GM12874 (cell line): Measurements from ENCODE around the gene ATP6V1E1.

Source experiments
- TF ChIP-seq, protein P1 (sequence below): IDR thresholded peaks from 2 replicates; pipeline ENCODE4 v1.5.1; 2011; ENCODE audit warnings: low read depth, mild to moderate bottlenecking, control low read depth, low read length, moderate library complexity; ENCODE audit not compliant: insufficient read depth

ATP6V1E1 gene

DNA sequence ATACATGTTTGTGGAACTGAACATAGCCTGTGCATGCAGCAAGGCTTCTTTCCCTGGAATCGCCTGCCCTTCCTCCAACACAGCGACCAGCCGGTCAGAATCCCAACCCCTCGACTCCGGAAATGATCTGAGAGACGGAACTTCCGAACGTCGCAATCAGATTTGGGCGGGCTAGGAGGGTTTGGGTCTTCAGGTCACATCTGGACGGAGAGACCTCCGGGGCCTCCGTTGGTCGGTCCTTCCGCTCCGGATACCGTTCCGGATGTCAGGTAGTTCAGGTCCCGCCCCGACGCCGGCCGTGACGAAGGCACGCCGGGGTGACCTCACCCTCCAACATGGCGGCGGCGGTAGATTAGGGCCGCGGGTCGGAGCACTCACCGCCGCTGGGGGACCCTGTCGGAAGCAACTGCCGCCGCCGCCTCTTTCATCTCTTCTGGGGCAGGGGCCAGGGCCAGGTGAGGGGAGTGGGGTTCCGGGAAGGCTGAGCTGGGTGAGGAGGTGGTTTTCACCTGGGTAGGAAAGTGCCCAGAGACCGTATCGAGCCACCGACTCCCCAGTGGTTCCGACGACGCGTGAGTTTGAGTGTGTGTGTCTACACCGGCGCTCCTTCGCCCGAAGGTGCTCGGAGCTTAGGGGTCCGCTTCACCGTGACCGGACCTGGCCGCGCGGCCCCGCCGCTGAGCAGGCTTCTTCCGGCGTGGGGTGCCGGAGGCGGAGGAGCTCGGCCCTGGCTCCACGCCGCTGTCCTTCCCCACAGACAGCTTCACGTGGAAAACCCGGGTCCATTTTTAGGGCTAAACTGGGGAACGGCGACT is 10.1 kb upstream of the ATP6V1E1 start, which contains the start of gene BCL2L13:
Gene BCL2L13, plus strand, starts transcription at position 326 of the 815 bp plus-strand sequence. CDS start 16,955 bp downstream, outside the sequence.
- TF ChIP-seq, protein P1, sequence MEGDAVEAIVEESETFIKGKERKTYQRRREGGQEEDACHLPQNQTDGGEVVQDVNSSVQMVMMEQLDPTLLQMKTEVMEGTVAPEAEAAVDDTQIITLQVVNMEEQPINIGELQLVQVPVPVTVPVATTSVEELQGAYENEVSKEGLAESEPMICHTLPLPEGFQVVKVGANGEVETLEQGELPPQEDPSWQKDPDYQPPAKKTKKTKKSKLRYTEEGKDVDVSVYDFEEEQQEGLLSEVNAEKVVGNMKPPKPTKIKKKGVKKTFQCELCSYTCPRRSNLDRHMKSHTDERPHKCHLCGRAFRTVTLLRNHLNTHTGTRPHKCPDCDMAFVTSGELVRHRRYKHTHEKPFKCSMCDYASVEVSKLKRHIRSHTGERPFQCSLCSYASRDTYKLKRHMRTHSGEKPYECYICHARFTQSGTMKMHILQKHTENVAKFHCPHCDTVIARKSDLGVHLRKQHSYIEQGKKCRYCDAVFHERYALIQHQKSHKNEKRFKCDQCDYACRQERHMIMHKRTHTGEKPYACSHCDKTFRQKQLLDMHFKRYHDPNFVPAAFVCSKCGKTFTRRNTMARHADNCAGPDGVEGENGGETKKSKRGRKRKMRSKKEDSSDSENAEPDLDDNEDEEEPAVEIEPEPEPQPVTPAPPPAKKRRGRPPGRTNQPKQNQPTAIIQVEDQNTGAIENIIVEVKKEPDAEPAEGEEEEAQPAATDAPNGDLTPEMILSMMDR = no peak

DNA sequence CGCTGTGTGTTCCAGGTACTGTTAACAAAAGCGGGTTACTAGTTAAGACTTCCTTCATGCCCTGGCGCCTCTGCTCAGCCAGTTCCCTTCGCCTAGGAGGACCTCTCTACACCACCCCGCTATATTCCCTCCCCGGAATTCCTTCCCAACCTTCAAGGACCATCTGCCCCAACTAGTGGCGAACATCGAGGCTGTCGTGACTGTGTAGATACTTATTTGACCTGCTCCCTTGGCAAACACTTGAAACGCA is 9.6 kb upstream of the ATP6V1E1 start:
- TF ChIP-seq, protein P1 = no peak

DNA sequence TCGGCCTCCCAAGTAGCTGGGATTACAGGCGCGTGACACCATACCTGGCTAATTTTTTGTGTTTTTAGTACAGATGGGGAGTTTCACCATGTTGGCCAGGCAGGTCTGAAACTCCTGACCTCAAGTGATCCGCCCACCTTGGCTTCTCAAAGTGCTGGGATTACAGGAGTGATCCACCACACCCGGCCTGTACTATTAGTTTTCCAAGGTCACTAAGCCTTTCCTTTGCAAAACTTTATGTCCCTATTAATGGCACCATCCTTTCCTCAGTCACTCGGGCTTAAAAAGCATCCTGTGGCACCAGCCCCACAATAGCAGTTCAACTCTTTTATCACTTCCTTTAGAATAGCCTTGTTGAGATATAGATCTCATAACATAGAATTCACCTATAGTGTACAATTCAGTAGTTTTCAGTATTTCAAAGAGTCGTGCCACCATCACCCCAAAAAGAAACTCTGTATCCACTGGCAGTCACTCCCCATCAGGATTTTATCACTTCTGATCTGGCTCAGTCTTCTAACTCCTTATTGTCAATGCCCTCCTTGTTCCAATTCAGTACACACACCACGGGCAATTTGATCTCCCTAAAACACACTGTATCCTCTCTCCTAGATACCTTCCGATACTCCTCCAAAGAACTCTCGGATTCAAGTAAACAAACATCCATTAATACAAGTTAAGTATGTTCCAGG is 9.1 kb upstream of the ATP6V1E1 start:
- TF ChIP-seq, protein P1 = no peak

DNA sequence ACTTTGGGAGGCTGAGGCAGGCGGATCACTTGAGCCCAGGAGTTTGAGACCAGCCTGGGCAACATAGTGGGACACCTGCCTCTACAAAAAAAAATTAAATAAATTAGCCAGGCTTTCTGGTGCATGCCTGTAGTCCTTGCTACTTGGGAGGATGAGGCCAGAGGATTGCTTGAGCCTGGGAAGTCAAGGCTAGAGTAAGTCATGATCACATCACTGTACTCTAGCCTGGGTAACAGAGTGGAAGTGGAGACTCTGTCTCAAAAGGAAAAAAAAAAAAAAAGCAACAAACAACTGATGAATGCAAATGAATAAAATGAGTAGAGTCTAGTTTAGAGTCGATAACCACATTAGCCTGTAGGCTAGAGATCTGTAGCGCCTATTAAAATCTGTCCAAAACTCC is 6.1 kb upstream of the ATP6V1E1 start:
- TF ChIP-seq, protein P1 = no peak

DNA sequence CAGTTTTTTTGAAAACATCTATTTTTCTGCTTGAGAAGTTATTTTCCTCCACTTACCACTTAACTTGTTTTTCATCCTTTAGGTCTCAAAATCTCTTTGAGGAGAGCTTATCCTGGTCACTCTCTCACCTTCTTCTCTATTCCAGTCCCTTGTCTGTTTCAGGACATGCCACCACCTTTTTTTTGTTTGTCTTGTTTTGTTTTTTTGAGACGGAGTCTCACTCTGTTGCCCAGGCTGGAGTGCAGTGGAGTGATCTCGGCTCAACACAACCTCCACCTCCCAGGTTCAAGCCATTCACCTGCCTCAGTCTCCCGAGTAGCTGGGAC is 5.4 kb upstream of the ATP6V1E1 start:
- TF ChIP-seq, protein P1 = no peak

DNA sequence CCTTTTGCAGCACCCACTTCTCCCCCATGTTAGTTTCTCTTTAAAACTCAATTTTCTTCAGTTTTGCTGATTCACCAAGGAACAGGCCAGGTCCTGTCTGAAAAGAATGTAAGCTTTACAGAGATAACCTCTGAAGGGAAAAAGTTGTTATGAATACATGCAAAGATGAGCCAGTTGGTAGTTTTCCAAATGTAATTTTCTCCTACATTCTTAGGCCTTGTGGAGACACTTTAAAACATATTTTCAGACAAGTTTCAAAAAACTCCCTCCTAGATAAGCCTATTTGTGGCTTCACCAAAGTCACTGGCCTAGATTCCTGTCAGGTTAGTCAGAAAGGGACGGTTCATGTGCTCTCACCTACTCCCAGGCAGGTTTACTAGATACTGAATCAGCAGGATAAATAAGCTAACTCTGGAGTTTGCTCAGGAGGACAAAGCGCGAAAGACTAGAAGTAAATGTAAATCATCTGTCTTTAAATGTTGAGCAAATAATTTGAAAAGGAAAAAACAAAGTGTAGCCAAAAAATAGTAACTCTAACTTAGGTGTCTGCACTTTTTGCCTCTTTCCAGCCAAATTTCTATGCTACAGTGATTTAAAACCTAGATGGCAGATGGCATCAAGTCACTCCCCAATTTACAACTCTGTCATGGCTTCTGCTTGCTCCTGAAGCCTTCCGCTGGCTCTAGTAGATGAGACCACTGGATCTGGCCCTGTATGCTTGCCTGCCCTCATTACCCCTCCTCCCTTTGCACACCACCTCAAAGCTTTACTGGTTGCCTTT is 4.9 kb upstream of the ATP6V1E1 start:
- TF ChIP-seq, protein P1 = no peak

DNA sequence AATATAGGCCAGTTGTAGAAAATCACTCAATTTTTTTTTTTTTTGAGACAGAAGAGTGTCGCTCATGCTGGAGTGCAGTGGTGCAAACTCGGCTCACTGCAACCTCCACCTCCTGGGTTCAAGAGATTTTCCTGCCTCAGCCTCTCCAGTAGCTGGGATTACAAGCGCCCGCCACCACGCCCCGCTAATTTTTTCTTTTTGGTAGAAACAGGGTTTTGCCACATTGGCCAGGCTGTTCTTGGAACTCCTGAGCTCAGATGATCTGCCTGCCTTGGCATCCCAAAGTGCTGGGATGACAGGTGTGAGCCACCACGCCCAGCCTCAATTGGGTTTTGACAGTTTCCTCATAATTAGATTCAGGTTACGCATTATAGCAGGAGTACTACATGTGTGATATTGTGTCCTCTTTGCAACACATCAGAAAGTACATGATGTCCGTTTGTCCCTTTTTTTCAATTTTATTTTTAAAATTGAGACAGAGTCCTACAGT is 2.6 kb upstream of the ATP6V1E1 start:
- TF ChIP-seq, protein P1 = no peak
